Astrocyte of the spinal cord (primary cell): ENCODE data around the gene PLA2G4C.

Source experiments
- DNase-seq: peaks from one replicate; pipeline ENCODE4 v3.0.0; 2011; ENCODE audit warnings: low read depth, low spot score
- H3K4me3 ChIP-seq: 2 replicates; pipeline ENCODE4 v1.5.1; 2011; ENCODE audit warnings: low read depth, mild to moderate bottlenecking, low read length, moderate library complexity
- CTCF ChIP-seq: IDR thresholded peaks from 2 replicates; pipeline ENCODE4 v1.5.1; 2012; ENCODE audit warnings: low read depth, mild to moderate bottlenecking, low read length, inconsistent platforms
- in situ Hi-C: cut with HindIII; loops from 2 replicates; pipeline ENCODE4 v1.10.0; 2017; ENCODE audit warnings: low sequenced_read_pairs

Gene PLA2G4C

DNA sequence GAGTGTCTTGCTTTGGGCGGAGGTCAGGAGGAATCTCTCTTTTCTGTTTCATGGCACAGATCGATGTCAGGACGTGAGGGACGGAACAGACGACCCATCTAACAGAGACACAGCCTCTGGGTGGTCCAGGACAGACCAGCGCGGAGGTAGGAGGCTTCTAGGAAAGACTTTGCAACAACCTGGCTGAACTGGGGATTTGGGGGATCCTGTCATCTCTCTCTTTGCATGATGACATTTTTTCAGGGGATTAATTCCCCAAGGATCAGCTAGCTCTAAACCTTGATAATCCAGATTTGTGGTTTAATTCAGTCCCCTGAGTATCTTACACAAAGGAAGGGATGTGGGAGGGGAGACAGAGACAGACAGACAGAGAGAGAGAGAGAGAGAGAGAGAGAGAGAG, 81.2 kb downstream of the PLA2G4C start:
- H3K4me3 ChIP-seq: no peak overlapping the region
- no peak for TF ChIP-seq CTCF
- DNase-seq: no peak
- in situ Hi-C loops: no loop called here

DNA sequence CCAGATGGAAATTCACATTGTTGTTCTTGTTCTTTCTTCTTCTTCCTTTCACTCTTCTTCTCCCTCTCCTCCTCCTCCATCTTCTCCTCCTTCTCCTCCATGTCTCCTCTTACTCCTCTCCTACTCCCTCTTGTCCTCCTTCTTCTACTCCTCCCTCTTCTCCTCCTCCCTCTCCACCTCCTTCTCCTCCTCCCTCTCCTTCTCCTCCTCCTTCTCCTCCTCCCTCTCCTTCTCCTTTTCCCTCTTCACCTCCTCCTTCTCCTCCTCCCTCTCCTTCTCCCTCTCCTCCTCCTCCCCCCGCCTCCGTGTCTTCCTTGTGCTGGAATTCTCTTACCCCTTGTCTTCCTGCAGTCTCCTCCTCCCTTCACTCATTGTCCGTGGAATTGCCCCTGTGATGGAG, 85.1 kb downstream of the PLA2G4C start:
- in situ Hi-C loops: no loop called here
- TF ChIP-seq CTCF: no peak
- no peak overlapping the region for H3K4me3 ChIP-seq
- DNase-seq: no peak

DNA sequence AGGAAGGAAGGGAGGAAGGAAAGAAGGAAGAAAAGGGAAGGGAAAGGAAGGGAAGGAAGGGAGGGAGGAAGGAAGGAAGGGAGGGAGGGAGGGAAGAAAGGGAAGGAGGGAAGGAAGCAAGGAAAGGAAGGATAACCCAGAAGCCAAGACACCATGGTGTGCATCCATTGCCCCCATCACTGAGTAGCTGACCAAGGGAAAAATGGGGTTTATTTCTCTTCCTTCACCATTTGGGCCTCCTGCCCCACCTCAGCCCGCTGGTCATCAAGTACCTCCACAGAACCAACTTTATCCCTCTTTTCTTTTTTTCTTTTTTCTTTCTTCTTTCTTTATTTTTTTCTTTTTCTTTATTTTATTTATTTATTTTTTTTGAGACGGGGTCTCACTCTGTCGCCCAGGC, 87.1 kb downstream of the PLA2G4C start:
- in situ Hi-C loops: no loop called here
- TF ChIP-seq CTCF: no peak
- no peak for DNase-seq
- H3K4me3 ChIP-seq: no peak overlapping the region

DNA sequence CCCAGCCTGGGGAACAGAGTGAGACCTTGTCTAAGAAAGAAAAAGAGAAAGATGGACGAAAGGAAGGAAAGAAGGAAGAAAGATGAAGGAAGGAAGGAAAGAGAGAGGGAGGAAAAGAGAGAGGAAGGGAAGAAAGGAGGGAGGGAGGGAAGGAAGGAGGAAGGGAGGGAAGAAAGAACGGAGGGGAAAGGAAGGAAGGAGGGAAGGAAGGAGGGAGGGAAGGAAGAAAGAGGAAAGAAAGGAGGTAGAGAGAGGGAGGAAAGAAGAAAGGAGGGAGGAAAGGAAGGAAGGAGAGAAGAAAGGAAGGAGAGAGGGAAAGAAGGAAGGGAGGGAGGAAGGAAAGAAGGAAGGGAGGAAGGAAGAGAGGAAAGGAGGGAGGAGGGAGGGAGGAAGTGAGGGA, 87.6 kb downstream of the PLA2G4C start:
- no peak for DNase-seq
- H3K4me3 ChIP-seq: no peak overlapping the region
- TF ChIP-seq CTCF: no peak
- in situ Hi-C loops: no loop called here

GRCh38 chr19:48020686-48021085, 89.9 kb downstream of the PLA2G4C start:
- in situ Hi-C loops: no loop called here
- DNase-seq: no peak
- TF ChIP-seq CTCF: no peak
- H3K4me3 ChIP-seq: no peak overlapping the region

GRCh38 chr19:48010932-48011758, 99.5 kb downstream of the PLA2G4C start:
- no peak for DNase-seq
- H3K4me3 ChIP-seq: no peak overlapping the region
- in situ Hi-C loops: no loop called here
- no peak for TF ChIP-seq CTCF
